Activated T-cell treated with anti-CD3 and anti-CD28 coated beads, Interleukin-2, amount 50 U/mL, for 72 hours (primary cell): ENCODE results near the gene PDE1A. TPM values are rescaled to one million over a fixed set of nuclear protein-coding genes. Genes with fewer than 3 reads are reported as not detected.

Experiments
- ATAC-seq, 2 donors: fragments of 150-1000 bp; cut with Tn5 transposase; replicated peaks in 1 of 2; 2 replicates each; pipeline ENCODE4 v1.10.0; 2021; ENCODE audit warnings: moderate library complexity in 2 of 2, mild to moderate bottlenecking in 1 of 2
- DNase-seq, 2 donors: peaks; one replicate each; pipeline ENCODE4 v3.0.0; 2021 to 2022; ENCODE audit warnings: mixed read lengths in 1 of 2
- H3K27ac Mint-ChIP-seq: one replicate; pipeline ENCODE4 v1.8.0; 2022; ENCODE audit warnings: mild to moderate bottlenecking, moderate library complexity, mixed read lengths
- H3K27me3 Mint-ChIP-seq: one replicate; pipeline ENCODE4 v1.8.0; 2022; ENCODE audit warnings: low read depth, mixed read lengths
- H3K36me3 Mint-ChIP-seq, 2 donors: one replicate each; pipeline ENCODE4 v1.8.0; 2022; ENCODE audit warnings: mixed read lengths in 2 of 2, mild to moderate bottlenecking in 1 of 2; ENCODE audit not compliant: insufficient read depth in 2 of 2
- H3K4me1 Mint-ChIP-seq: one replicate; pipeline ENCODE4 v1.8.0; 2022; ENCODE audit warnings: low read depth, mixed read lengths
- H3K4me3 Mint-ChIP-seq, 2 donors: one replicate each; pipeline ENCODE4 v1.8.0; 2022; ENCODE audit warnings: mild to moderate bottlenecking in 2 of 2, mixed read lengths in 2 of 2, moderate library complexity in 2 of 2
- H3K9me3 Mint-ChIP-seq, 2 donors: one replicate each; pipeline ENCODE4 v1.8.0; 2022; ENCODE audit warnings: mixed read lengths in 2 of 2
- total RNA-seq, 2 donors: library from RNA; stranded (reverse); gene quantifications; one replicate each; pipeline ENCODE4 v1.2.3, GENCODE V29; 2022

Gene PDE1A
- total RNA-seq, 2 donors from 2014 or later = not detected

- ATAC-seq (no peak), DNase-seq (no peak)
- Mint-ChIP-seq H3K36me3 (no peaks in the 10 kb centered on the region), H3K27ac (peak overlapping the region; percentile 19), H3K4me3 (no peak overlapping the region), H3K27me3 (no peaks in the 10 kb centered on the region), H3K4me1 (no peaks in the 10 kb centered on the region), H3K9me3 (peaks cover 0 to 7% of the 10 kb centered on the region in 2 donors)
These were observed 61.0 kb downstream of the PDE1A start for GRCh38 chr2:182365855-182366254.

GRCh38 chr2:182361477-182361876 lies 65.4 kb downstream of the PDE1A start:
- H3K4me1 Mint-ChIP-seq = no peaks in the 10 kb centered on the region
- H3K4me3 Mint-ChIP-seq = no peak overlapping the region
- DNase-seq = no peak
- no peak for ATAC-seq
- H3K36me3 Mint-ChIP-seq = no peaks in the 10 kb centered on the region
- H3K9me3 Mint-ChIP-seq = peaks cover 2 to 10% of the 10 kb centered on the region in 2 donors
- no peaks in the 10 kb centered on the region for H3K27me3 Mint-ChIP-seq
- H3K27ac Mint-ChIP-seq = no peak overlapping the region

GRCh38 chr2:182360663-182361260 lies 66.1 kb downstream of the PDE1A start:
- Mint-ChIP-seq H3K4me1 (no peaks in the 10 kb centered on the region), H3K4me3 (no peak overlapping the region), H3K9me3 (peaks cover 2 to 10% of the 10 kb centered on the region in 2 donors), H3K27ac (no peak overlapping the region), H3K27me3 (no peaks in the 10 kb centered on the region), H3K36me3 (no peaks in the 10 kb centered on the region)
- no peak for ATAC-seq
- DNase-seq = no peak

DNA sequence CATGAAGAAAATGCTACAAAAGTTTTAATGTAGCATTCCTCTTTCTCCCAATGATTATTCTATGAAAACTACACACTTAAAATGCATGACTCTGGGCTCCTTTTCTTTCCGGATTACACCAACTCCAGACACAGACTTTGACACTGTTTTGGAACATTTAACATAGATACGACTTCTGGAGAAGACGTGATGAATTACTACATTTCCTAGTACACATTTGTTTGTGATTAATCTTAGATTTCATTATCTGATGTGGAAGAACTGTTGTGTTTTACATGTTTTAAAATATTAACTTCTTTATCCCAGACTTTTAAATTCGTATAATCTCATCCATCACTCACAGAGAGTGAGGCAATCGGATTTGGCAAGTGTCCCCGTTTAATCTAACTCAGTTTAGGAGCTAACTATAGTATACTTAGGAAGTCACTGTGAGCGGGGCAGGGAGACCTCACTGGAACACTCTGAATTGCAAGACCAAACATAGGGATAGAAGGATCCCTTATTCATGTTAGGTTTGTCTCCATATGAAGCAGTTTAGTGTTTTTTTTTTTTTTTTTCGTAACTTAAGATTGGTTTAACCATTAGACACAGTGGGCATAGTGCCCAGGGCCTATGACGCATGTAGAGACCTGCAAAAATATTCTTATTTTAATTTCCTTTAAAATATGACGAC lies 66.7 kb downstream of the PDE1A start:
- H3K4me3 Mint-ChIP-seq = no peak overlapping the region
- no peak for DNase-seq
- H3K27me3 Mint-ChIP-seq = no peaks in the 10 kb centered on the region
- H3K4me1 Mint-ChIP-seq = no peaks in the 10 kb centered on the region
- H3K36me3 Mint-ChIP-seq = no peaks in the 10 kb centered on the region
- ATAC-seq = no peak
- H3K27ac Mint-ChIP-seq = no peak overlapping the region
- peaks cover 2 to 10% of the 10 kb centered on the region in 2 donors for H3K9me3 Mint-ChIP-seq

DNA sequence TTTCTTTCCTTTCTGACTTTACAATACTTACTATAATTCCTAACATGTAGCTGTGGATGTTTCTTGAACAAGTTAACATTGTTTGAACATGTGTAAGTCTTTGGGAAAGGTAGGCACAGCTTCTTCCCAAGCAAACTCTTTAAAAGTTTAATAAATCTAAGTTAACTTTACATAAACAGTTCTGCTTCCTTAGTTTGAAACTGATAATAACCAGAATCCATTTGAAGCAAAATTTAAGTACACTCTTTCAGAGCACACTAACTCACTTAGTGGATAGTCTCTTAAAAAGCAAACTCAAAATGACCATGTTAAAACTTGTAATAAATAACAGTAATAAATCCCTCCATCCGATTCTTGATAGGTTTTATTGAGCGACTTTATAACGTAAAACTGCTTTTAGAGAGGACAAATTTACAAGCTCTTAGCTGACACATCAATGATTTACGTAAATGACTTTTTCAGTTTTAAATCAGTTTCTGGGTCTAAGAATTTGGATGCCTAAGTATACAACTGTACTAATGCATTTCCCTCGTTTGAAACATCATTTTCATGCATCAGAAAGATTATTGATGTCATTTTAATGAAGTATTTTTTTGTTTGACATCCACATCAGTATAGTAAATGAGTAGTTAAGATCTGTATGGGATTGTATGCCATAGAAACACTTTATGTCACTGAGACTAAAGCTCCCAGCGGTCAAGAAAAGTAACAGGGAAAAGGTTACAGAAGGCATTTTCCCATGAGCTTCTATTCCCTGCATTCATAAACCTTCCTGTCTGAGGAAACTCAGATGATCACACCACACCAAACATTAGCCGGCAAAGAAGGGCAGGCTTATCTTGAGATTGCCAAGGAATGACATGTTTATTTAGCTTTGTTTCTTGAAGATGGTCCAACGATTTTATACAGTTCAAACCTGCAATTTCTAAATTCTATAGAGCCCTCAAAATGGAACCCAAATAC lies 67.5 kb downstream of the PDE1A start:
- Mint-ChIP-seq H3K9me3 (peaks cover 2 to 10% of the 10 kb centered on the region in 2 donors), H3K27ac (no peak overlapping the region), H3K4me1 (no peaks in the 10 kb centered on the region), H3K27me3 (no peaks in the 10 kb centered on the region), H3K4me3 (no peak overlapping the region), H3K36me3 (no peaks in the 10 kb centered on the region)
- DNase-seq = no peak
- ATAC-seq = no peak

- H3K27ac Mint-ChIP-seq = no peak overlapping the region
- H3K36me3 Mint-ChIP-seq = no peaks in the 10 kb centered on the region
- H3K27me3 Mint-ChIP-seq = no peaks in the 10 kb centered on the region
- no peak overlapping the region for H3K4me3 Mint-ChIP-seq
- H3K9me3 Mint-ChIP-seq = peaks cover 2 to 8% of the 10 kb centered on the region in 2 donors
- H3K4me1 Mint-ChIP-seq = no peaks in the 10 kb centered on the region
- ATAC-seq (no peak), DNase-seq (no peak)
These were observed 68.2 kb downstream of the PDE1A start for GRCh38 chr2:182358601-182359000.

DNA sequence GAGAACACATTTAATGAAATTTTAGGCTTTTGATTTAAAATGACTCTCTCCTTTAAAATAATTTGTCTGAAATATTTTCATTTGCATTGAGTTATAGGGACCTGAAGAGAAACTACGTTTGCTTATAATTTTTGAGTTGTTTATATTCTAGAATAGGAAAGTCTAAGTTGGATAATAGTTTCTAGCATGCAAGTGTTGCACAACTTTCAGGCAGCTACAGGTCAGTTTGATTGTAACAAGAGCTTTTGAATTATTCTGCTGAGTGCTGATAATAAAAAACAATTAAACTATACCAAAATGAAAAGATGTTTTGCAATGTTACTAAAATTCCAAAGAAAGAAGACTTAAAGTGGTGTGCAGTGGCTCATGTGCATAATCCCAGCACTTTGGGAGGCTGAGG lies 71.0 kb downstream of the PDE1A start:
- Mint-ChIP-seq H3K27me3 (no peaks in the 10 kb centered on the region), H3K4me1 (no peaks in the 10 kb centered on the region)

DNA sequence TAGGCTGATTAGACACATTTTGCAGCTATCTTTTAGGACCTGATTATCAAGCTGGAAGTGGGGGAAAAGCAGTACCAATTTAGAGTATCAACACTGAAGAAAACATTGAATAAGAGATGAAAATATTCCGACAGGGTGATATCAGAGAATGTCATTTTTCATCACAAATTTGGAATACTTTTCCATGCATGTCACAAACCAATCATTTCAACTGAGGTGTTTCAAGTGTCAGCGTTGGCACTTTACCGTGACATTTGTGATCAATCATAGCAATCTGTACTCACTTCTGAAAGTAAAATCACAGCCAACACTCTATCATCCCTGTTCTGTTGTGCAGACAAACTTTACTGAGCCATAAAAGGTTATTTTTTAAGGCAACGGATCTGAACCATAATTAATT lies 75.4 kb downstream of the PDE1A start:
- DNase-seq = no peak
- H3K27ac Mint-ChIP-seq = no peak overlapping the region
- no peaks in the 10 kb centered on the region for H3K4me1 Mint-ChIP-seq
- ATAC-seq = no peak
- no peaks in the 10 kb centered on the region for H3K36me3 Mint-ChIP-seq
- H3K4me3 Mint-ChIP-seq = no peak overlapping the region
- no peaks in the 10 kb centered on the region for H3K9me3 Mint-ChIP-seq
- no peaks in the 10 kb centered on the region for H3K27me3 Mint-ChIP-seq

More for the DNA sequence above, 71.0 kb downstream of the PDE1A start:
- Mint-ChIP-seq H3K4me3 (no peak overlapping the region), H3K9me3 (peaks cover 2 to 5% of the 10 kb centered on the region in 2 donors), H3K36me3 (no peaks in the 10 kb centered on the region), H3K27ac (no peak overlapping the region)
- no peak for DNase-seq
- ATAC-seq = no peak

DNA sequence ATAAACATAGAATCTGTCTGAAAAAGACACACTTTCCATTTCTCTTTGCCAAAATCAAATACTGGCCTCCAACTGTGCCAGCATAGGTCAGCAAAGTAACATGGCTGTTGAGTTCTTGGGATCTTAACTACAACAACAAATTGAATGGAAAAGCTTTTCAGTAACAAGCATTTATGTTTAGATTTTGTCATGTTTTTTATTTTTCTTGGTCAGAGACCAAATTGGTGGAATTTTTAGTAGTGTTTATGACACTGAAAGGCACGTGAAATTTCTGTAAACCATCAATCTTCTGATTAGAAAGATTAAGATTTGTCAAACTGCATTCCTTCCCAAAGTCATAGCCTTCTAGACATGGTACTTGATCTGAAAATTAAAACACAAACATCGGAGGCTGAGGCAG lies 77.6 kb downstream of the PDE1A start:
- Mint-ChIP-seq H3K27me3 (no peaks in the 10 kb centered on the region), H3K4me1 (no peaks in the 10 kb centered on the region), H3K4me3 (no peak overlapping the region), H3K36me3 (no peaks in the 10 kb centered on the region), H3K27ac (no peak overlapping the region), H3K9me3 (no peaks in the 10 kb centered on the region)
- ATAC-seq (no peak), DNase-seq (no peak)

- H3K36me3 Mint-ChIP-seq = no peaks in the 10 kb centered on the region
- no peaks in the 10 kb centered on the region for H3K27me3 Mint-ChIP-seq
- no peak for ATAC-seq
- no peaks in the 10 kb centered on the region for H3K9me3 Mint-ChIP-seq
- no peak overlapping the region for H3K27ac Mint-ChIP-seq
- no peaks in the 10 kb centered on the region for H3K4me1 Mint-ChIP-seq
- no peak for DNase-seq
- no peak overlapping the region for H3K4me3 Mint-ChIP-seq
These were observed 81.5 kb downstream of the PDE1A start for GRCh38 chr2:182345384-182345783.

- Mint-ChIP-seq H3K9me3 (peaks cover 3 to 13% of the 10 kb centered on the region in 2 donors), H3K27me3 (no peaks in the 10 kb centered on the region), H3K27ac (no peak overlapping the region), H3K4me3 (no peak overlapping the region), H3K4me1 (no peaks in the 10 kb centered on the region), H3K36me3 (peaks cover 0 to 4% of the 10 kb centered on the region in 2 donors)
- DNase-seq (no peak), ATAC-seq (no peak)
These were observed 96.2 kb downstream of the PDE1A start for GRCh38 chr2:182330451-182331305.

DNA sequence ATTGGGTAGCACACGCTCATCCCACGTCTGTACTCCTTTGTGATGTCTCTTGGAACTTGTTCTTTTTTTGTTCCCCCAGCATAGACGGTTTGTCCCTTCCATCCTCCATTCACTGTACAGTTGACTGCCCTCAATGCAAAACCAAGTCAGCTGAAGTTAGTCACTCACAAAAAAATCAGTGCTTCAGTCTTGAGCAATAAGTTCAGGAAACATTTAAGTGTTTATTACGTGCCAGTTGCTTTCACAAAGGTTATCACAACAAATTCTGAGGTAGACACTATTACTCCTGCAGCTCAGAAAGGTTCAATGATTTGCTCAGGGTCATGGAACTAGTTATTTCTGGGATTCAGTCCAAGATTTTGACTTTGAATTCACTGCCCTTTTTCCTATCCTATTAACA lies 102.2 kb downstream of the PDE1A start:
- no peak overlapping the region for H3K4me3 Mint-ChIP-seq
- no peak for DNase-seq
- no peak for ATAC-seq
- H3K27ac Mint-ChIP-seq = no peak overlapping the region
- H3K4me1 Mint-ChIP-seq = no peaks in the 10 kb centered on the region
- H3K36me3 Mint-ChIP-seq = no peaks in the 10 kb centered on the region
- H3K27me3 Mint-ChIP-seq = no peaks in the 10 kb centered on the region
- H3K9me3 Mint-ChIP-seq = peaks cover 0 to 2% of the 10 kb centered on the region in 2 donors
